VCaP (cell line): ENCODE results near the gene KRT73.
"Not testable (repeated sequence)": the region's sequence is repeated elsewhere in the genome, so short reads cannot be mapped to it uniquely, and the experiment has no call there.

ENCODE experiments used
- H3K27ac ChIP-seq: fragments of 450-650 bp; 2 replicates; pipeline ENCODE4 v1.5.1; 2017
- CTCF ChIP-seq: fragments of 450-650 bp; conservative IDR thresholded peaks from 2 replicates; pipeline ENCODE4 v1.5.1; 2017; ENCODE audit warnings: mild to moderate bottlenecking, moderate library complexity

Gene KRT73

GRCh38 chr12:52600071-52600470 is 18.3 kb downstream of the KRT73 start:
- no peak overlapping the region for H3K27ac ChIP-seq
- TF ChIP-seq CTCF, result no peak

GRCh38 chr12:52598966-52599365 is 19.4 kb downstream of the KRT73 start:
- TF ChIP-seq CTCF, result no peak
- no peak overlapping the region for H3K27ac ChIP-seq

- not testable (repeated sequence) for H3K27ac ChIP-seq
Measured at GRCh38 chr12:52594237-52594636, 24.1 kb downstream of the KRT73 start.

GRCh38 chr12:52591521-52591920 is 26.8 kb downstream of the KRT73 start:
- TF ChIP-seq CTCF, result no peak
- no peak overlapping the region for H3K27ac ChIP-seq

GRCh38 chr12:52590021-52590420 is 28.3 kb downstream of the KRT73 start:
- no peak overlapping the region for H3K27ac ChIP-seq
- no peak for TF ChIP-seq CTCF

- no peak for TF ChIP-seq CTCF
- no peak overlapping the region for H3K27ac ChIP-seq
Measured at GRCh38 chr12:52587563-52587962, 30.8 kb downstream of the KRT73 start.

- no peak for TF ChIP-seq CTCF
- no peak overlapping the region for H3K27ac ChIP-seq
Measured at GRCh38 chr12:52585946-52586345, 32.4 kb downstream of the KRT73 start.

GRCh38 chr12:52585066-52585465 is 33.3 kb downstream of the KRT73 start:
- no peak for TF ChIP-seq CTCF

More at GRCh38 chr12:52585066-52585465, 33.3 kb downstream of the KRT73 start:
- H3K27ac ChIP-seq, result no peak overlapping the region
